Measurements from ENCODE around the gene NLGN1.
"Not testable (repeated sequence)": the region's sequence is repeated elsewhere in the genome, so short reads cannot be mapped to it uniquely, and the experiment has no call there.

NLGN1 gene

DNA sequence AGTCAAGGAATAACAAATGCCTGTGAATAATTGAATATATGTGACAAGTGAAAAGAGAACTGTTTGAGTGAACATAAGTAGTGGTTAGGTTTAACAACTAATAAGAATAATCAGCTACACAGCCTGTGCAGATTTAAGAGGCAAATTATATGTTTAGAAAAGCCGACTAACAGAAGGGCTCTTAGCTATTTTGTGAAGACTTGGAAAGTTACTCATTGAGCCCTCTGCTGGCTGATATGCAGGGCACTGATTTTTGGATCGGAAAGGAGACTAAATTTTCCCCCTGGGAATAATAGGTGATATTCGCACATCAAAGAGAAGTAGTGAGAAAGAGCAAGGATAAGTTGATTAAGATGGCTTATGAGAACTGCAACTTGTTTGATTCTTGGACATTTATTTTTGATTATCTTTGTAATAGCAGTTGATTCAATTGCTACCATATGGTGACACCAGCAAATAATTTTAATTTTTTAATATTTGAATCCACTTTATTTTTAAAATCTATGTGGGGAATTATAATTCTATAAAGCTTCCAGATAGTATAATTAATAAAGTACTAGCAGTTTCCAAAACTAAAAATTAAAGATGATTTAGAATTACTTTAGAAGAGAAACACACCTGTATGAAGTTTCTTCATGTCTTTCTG, 156.2 kb downstream of the NLGN1 start:
- no peak for DNase-seq (ENCODE audit: low read depth)

DNA sequence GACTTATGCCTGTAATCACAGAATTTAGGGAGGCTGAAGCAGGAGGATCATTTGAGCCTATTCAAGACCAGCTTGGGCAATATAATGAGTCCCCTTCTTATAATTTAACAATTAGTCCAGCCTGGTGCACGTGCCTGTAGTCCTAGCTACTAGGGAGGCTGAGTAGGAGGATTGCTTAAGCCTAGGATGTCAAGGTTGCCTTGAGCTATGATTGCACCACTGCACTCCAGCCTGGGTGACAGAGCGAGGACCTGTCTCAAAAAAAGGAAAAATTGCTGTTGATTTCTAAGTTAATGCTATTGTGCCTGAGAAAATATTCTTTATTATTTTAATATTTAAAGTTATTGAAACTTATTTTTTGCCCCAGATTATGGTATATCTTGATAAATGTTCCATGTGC, 159.0 kb downstream of the NLGN1 start:
- DNase-seq (ENCODE audit: low read depth): no peak

DNA sequence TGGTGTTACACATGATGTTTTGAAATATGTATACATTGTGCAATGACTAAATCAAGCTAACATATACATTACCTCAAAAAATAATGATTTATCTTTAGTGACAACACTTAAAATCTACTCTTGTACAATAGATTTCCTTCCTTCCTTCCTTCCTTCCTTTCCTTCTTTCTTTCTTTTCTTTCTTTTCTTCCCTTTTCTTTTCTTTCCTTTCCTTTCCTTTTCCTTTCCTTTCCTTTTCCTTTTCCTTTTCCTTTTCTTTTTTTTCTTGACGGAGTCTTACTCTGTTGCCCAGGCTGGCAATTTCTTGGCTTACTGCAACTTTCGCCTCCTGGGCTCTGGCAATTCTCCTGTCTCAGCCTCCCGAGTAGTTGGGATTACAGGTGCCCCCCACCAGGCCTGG, 170.5 kb downstream of the NLGN1 start:
- DNase-seq (ENCODE audit: low read depth): no peak

DNA sequence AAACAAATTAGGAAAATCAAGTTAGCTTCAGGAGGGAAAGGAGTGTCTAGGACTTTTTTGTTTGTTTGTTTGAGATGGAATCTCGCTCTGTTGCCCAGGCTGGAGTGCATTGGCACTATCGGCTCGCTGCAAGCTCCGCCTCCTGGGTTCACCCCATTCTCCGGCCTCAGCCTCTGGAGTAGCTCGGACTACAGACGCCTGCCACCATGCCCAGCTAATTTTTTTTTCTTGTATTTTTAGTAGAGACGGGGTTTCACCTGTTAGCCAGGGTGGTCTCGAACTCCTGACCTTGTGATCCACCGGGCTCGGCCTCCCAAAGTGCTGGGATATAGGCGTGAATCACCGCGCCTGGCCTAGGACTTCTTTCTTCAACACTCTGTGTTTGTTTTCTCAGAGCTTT, 171.1 kb downstream of the NLGN1 start:
- DNase-seq (ENCODE audit: low read depth): no peak

DNA sequence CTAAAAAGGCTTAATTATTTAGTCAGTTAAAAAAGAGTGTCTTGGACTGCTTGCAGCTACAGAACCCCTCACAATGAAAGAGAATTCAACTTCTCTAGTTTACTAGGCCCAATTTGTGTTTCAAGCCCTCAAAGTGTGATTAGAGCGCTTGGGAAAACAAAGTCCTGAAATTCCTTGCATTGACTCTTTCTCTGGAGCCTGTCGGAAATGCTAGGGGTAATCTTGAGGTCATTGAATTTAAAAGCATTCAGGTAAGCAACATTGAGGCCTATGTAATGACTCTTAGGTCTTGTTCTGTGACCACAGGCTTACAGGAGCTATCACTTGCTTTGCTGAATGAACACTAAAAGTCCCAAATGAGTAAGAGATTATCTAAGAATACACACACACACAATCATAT, 186.0 kb downstream of the NLGN1 start:
- DNase-seq (ENCODE audit: low read depth): no peak

DNA sequence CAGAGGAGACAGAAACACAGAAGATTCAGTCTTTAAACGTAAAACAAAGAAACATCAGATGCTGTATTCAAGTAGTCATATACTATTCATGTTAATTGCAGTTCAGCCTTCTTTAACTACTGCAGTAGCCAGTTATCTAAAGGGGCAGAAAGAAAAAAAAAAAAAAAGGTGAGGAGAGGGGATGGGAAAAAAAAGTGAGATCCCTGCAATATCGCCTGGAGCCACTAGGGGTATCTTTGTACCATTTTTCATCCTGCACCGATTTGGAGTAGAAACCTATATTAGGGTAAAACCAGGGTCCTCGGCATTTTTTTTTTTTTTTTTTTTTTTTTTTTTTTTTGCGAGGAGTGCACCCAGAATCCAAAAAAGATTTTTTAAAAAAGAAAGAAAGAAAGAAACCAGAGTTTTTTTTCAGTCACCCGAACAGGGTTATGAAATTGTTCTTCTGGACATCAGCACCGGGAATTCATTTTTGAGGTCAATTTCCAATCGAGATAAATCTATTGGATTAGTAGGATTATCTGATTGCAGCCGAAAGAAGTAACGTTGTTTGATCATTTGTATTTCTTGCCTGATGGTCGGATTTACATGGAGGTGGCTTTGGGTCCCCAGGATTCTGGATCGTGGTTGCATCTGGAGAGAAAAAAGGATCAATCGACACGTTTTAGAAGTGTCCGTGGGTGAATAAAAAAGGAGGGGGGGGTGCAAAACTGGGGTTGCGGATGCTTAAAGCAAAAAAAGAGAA, 186.7 kb downstream of the NLGN1 start:
- no peak for DNase-seq (ENCODE audit: low read depth)

DNA sequence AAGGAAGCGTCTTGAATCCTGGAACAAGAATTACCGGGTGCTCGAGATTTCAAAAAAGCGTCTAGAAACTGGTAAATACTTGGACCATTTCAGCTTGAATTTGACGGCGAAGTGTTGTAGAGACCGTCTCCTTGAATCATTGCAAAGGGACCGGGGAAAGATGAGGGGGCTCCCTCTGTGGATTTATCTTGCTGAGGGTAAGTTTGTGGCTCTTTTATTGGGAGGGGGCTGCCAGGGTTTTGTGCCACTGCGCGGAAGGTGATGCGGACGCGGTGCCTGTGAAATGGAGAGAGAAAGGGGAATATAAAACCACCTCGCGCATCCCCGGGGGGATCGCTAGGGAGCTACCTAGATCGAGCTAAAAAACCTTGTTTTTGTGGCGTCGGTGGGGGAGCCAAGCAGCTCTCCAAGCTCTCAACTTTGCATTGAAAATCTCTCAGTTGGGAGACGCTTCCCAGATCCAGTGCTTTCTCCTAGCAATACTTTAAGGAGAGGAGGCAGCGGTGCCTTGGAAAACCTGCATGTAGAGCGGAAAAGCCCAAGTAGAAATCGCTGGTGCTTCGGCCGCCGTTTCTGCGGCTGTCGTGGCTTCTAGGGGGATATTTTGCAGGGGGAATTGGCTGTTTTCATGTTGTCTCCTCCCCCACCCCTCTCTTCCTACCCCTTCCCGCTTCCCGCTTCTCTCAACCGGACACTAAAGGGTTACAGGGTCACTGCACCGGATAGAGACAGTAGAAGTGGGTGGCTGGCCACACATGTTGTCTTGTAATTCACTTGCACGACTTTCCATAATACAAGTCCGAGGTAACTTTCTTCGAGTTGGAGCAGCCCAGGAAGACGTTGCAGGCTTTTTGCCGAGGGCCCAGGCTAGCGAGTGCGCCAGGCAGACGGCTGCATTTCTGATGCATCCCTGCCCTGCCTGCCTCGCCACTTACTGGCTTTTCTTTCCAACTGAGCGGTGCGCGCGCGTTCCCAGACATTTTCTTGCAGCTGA, 187.6 kb downstream of the NLGN1 start:
- DNase-seq (ENCODE audit: low read depth): no peak

DNA sequence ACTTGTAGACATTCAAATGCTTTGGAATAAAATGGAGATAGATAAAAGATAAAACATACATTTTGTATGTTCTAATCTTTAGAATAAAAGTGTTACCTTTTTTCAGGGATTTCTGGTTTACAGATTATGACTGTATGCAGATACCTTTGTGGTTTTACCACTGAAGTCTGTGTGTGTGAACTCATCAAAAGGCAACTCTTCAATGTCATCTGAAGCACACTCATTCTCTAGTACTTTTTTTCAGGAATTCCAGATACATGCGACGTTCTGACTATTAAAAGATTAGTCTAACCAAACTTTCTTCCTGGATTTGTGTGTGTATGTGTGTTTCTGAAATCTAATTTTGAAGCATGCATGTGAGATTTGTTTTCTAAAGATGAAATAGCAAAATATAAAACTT, 188.6 kb downstream of the NLGN1 start:
- DNase-seq (ENCODE audit: low read depth): no peak

DNA sequence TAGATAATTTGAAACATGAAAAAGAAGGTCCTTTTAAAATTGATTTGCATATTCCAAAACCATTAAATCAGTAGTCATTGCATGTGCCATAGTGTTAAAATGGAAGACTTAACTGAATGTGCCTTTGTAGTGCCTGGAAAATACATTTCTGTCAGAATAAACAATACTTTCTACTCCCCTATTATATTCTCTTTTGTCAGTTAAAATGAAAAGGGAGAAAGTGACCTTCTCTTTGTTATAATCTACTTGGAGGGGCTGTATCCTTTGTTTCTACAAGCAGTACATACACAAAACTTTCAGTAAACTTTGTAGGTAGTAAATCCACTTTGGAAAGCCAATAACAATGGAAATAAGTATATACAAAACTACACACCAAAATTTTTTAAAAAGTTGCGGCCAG, 189.5 kb downstream of the NLGN1 start:
- DNase-seq (ENCODE audit: low read depth): no peak

DNA sequence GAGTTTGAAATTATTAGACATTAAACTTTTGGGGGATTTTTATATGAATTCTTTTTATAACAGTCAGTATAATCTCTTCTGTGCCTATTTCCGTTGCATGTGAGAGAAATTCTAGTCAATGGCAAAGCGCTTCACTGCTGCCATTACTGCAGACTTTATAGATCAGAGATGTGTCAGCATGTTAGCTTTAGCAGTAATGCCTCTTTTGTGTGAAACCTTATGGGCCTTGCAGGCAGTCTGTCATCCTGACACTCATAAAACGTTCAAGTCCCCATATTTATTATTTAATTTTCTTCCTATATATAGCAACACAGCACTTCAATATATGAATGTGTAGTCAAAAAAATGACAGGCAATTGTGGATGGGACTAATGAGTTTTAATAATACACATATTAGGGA, 191.0 kb downstream of the NLGN1 start:
- DNase-seq (ENCODE audit: low read depth): no peak

DNA sequence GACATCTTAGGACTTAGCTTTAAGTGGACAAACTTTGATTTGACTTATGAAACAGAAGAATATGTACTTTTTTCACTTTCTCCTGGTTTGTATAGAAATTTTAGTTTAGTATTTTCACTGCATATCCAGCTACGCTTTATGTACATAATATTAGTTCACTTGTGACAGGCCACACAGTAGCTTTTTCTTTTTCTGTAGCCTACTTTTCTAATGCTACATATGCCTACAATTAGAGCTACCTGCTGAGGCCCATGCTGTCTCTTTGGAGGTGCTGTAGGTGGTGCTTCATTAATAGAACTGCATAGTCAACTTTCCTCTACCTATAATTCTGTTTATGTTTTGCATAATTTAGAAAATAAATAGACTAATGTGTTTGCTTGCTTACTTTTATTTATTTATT, 191.6 kb downstream of the NLGN1 start:
- DNase-seq (ENCODE audit: low read depth): no peak

DNA sequence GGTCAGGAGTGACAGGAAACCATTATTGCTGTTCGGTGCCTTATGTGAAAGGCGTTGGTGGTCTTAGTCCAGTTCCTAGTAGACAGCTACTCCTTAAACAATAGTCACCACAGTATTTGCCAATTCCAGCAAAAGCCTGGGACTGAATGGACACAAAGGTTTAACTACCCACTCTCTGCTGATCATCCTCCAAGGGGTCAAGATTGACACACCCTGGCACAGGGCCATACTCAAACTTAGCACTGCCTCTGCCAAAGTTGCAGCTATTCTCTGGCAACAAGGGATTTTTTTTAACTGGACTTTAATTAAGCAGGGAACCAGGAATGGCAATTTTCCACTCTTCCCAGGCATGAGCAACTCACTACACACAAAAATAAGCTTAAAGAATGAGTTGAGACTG, 193.9 kb downstream of the NLGN1 start:
- DNase-seq (ENCODE audit: low read depth): no peak

DNA sequence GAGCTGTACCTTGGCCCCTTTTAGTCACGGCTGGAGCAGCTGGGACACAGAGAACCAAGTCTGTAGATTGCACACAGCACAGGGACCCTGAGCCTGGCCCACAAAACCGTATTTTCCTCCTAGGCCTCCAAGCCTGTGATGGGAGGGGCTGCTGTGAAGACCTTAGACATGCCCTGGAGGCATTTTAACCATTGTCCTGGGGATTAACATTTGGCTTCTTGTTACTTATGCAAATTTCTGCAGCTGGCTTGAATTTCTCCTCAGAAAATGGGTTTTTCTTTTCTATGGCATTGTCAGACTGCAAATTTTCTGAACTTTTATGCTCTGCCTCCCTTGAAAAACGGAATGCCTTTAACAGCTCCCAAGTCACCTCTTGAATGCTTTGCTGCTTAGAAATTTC, 197.3 kb downstream of the NLGN1 start:
- DNase-seq (ENCODE audit: low read depth): not testable (repeated sequence)

DNA sequence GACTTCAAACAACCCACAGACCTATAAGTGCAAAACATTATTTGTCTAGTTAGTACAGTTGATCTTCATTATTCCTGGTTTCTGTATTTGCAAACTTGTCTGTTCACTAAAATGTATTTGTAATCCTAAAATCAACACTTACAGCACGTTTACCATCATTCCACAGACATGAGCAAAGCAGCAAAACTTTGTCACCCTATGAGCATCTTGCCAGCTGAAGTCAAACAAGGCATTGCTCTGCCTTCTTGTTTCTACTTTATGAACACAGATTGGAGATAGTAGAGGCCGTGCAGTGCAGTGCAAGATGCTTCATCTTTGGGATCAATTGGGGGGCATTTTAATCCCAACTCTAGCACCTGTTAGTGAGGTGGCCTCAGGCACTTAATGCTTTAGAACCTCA, 202.1 kb downstream of the NLGN1 start:
- DNase-seq (ENCODE audit: low read depth): no peak

DNA sequence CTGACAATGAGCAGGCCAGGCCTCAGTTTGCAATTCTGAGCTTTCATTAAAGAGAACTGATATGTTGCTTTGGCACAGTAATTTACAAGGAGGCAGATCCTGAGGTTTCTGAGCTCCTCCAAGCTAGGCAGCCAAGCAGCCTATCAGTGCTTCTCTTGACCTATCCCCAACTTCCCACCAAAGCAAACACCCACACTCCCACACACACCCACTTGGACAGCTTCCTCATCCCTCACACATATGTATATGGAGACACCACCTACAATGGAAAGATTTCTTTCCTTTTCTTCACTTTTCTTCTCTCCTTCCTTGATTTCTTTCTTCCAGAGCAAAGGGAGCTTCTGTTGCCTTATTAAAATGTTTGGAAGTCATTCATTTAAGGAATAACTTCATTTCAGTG, 217.0 kb downstream of the NLGN1 start:
- DNase-seq (ENCODE audit: low read depth): no peak

DNA sequence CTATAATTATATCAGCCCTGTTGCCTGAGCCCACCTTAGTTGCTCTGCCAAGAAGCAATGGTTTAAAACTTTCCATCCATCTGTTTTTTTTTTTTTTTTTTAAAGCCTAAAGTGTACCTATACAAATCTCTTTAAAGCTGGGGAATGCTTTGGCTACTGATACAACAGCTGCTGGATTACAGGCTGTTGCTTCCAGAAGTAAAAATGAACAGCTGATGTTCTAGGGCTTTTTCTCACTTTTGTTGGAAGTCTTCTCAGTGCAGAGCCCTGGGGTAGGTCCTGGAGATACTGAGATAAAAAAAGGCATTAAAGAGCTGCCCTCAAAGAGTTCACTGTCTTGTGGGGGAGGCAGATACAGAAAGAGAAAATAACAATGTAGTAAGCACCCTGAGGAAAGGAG, 218.1 kb downstream of the NLGN1 start:
- DNase-seq (ENCODE audit: low read depth): no peak

DNA sequence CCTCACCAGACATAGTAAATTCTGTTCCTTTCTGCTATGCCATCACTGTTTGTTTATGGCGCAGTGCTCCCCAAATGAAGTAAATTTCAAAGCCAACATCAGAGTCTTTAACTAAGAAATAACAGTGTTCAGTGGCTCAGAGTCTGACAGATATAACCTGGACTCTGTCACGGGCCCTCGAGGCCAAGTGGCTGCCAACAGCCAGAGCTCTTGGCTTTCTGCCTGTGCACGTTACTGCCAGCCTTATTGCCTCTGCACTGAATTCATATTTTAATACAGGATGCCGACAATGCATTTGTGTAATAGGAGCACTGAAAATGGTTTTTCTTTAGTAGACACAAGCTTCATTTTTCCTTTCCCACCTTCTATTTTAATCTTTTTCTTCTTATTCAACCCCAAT, 219.9 kb downstream of the NLGN1 start:
- no peak for DNase-seq (ENCODE audit: low read depth)

DNA sequence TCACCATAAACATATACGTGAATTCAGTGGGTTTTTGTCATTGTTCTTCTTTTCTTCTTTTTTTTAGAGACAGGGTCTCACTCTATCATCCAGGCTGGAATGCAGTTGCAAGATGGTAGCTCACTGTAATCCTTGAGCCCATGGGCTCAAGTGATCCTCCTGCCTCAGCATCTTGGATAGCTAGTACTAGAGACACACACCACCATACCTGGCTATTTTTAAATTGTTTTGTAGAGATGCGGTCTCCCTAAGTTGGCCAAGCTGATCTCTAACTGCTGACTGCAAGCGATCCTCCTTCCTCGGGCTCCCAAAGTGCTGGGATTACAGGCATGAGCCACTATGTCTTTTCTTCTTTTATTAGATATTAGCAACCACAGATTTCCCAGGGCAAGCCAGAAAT, 220.6 kb downstream of the NLGN1 start:
- no peak for DNase-seq (ENCODE audit: low read depth)

DNA sequence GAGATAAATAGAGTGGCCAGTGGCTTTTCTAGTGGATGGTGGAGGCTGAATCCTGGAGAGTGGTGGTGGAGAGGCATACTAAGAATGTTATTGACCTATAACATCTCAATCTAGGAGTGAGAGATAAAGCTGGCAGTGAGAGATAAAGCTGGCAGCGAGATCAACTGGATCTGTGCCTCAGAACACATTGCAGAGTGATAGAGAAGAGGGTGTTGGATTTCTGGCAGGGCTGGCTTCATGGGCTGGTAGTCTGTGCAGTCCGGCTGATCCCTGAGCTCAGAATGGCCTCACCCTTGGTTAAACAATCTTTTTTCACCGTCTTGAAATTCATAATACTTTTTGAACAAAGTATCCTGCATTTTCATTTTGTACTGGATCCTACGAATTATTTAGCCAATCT, 221.2 kb downstream of the NLGN1 start:
- DNase-seq (ENCODE audit: low read depth): no peak

DNA sequence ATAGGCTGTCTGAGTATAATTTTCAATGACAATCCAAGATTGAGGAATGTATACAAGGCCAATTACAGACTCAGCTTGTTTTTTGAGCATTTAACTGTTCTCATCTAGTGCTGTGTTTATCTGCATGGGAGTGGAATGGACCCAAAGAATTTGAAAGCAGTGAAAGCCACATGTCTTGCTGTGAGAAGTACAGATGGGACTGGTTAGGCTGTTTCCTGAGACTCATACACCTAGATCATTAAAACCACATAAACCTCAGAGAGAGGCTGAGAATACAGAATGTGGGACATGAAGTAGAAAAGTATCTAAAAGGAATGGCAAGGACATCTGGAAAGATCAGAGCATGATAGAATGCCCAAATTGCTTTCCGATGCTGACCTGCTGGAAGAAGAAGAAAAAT, 224.6 kb downstream of the NLGN1 start:
- no peak for DNase-seq (ENCODE audit: low read depth)

DNA sequence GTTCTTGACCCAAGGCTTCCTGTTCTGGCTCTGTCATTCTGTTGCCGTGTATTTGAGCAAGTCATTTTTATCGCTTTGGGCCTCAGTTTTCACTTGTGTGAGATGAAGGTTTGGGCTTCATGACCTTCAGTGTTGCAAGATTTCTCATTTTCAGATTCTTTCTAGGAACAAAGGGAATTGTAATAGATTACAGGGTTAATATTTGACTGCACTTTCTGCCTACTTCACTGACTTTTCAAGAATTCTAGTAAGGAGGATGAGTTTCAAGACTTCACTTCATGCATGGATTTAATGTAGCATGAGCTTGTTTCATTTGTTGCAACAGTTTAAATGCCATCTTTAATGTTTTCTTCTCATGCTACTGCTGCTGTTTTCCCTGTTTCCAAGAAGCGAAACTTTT, 226.5 kb downstream of the NLGN1 start:
- DNase-seq (ENCODE audit: low read depth): no peak

DNA sequence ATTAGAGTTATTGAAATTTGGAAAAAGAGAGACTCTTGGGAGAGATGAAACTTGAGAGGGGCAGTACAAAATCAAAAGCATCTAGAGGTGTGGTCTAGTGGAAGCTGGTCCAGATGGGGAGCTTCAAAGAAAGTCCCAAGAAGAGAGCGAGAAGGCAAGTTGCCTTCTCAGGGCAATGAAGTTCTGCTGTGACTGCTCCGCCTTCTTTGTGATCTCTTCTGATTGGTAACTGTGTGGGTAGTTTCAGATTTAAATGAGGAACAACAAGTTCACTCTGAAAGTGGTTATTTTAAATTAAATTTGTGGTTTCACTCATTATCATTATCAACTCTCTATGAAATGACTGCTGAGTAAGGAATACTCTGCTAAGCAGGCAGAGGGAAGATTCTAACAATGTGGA, 233.3 kb downstream of the NLGN1 start:
- DNase-seq (ENCODE audit: low read depth): no peak

DNA sequence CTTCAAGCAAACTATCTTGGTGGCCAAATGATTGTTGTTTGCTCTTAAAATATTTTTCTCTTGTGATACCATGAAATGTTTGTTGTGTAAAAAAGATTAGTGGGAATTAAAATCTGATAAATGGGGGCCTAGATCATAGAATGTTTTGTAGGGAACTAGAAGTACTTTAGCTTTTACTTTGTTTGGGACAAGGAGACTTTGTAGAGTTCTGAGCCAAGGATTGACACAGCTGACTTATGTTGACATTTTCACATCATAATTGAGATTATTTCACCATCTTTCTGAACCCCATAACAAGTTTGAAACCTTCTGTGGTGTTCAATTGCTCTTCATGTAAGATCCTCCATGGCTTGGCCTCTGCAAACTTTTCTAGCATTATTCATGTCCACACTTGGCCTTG, 235.4 kb downstream of the NLGN1 start:
- no peak for DNase-seq (ENCODE audit: low read depth)

Data from activated T-helper 1 cell treated with Interleukin-2 at 50 U/mL for 16 hours (primary cell).